Measurements from ENCODE around the gene ACP7.
"Not testable (repeated sequence)": the region's sequence is repeated elsewhere in the genome, so short reads cannot be mapped to it uniquely, and the experiment has no call there.

The ACP7 gene

GRCh38 chr19:39065928-39066327, 18.2 kb upstream of the ACP7 start:
- H3K9ac ChIP-seq (ENCODE audit: low read length): no peak overlapping the region
- no peaks in the 10 kb centered on the region for H4K20me1 ChIP-seq (ENCODE audit: low read depth, low read length)

GRCh38 chr19:39067104-39067503, 17.1 kb upstream of the ACP7 start:
- Histone ChIP-seq H2AFZ (ENCODE audit: low read depth, low read length, severe bottlenecking) (no peak overlapping the region), H3F3A (ENCODE audit: insufficient read depth) (no peaks in the 10 kb centered on the region), H4K20me1 (ENCODE audit: low read depth, low read length) (no peaks in the 10 kb centered on the region), H3K4me2 (ENCODE audit: low read depth, low read length, poor library complexity, severe bottlenecking) (no peak overlapping the region), H3K9ac (ENCODE audit: low read length) (no peak overlapping the region), H3K9me2 (replicated peaks; ENCODE audit: insufficient read depth, low read length) (no peaks in the 10 kb centered on the region), H3K4me3 (ENCODE audit: insufficient read depth, low read length, poor library complexity, severe bottlenecking) (no peak overlapping the region), H3K9me3 (ENCODE audit: insufficient read depth, low read length) (no peaks in the 10 kb centered on the region), H3K36me3 (ENCODE audit: low read length) (no peaks in the 10 kb centered on the region), H3K27me3 (ENCODE audit: low read length) (no peaks in the 10 kb centered on the region), H3K27ac (ENCODE audit: low read depth, low read length) (no peak overlapping the region), H3K79me2 (ENCODE audit: insufficient read depth, low read length) (no peaks in the 10 kb centered on the region)
- TF ChIP-seq CTCF (IDR thresholded peaks at IDR 0.05; ENCODE audit: insufficient read depth, low read length, poor library complexity, severe bottlenecking): no peak

More at GRCh38 chr19:39065928-39066327, 18.2 kb upstream of the ACP7 start:
- H3K9me2 ChIP-seq (replicated peaks; ENCODE audit: insufficient read depth, low read length): no peaks in the 10 kb centered on the region
- H3K79me2 ChIP-seq (ENCODE audit: insufficient read depth, low read length): no peaks in the 10 kb centered on the region
- TF ChIP-seq EZH2phosphoT487 (conservative IDR thresholded peaks at IDR 0.05; ENCODE audit: low read length) (no peak), CTCF (IDR thresholded peaks at IDR 0.05; ENCODE audit: insufficient read depth, low read length, poor library complexity, severe bottlenecking) (no peak)
- H3F3A ChIP-seq (ENCODE audit: insufficient read depth): no peaks in the 10 kb centered on the region
- no peaks in the 10 kb centered on the region for H3K36me3 ChIP-seq (ENCODE audit: low read length)
- no peak overlapping the region for H3K4me3 ChIP-seq (ENCODE audit: insufficient read depth, low read length, poor library complexity, severe bottlenecking)
- H3K4me2 ChIP-seq (ENCODE audit: low read depth, low read length, poor library complexity, severe bottlenecking): no peak overlapping the region
- H3K27me3 ChIP-seq (ENCODE audit: low read length): no peaks in the 10 kb centered on the region
- no peak overlapping the region for H3K27ac ChIP-seq (ENCODE audit: low read depth, low read length)
- no peaks in the 10 kb centered on the region for H3K9me3 ChIP-seq (ENCODE audit: insufficient read depth, low read length)
- no peak overlapping the region for H2AFZ ChIP-seq (ENCODE audit: low read depth, low read length, severe bottlenecking)

GRCh38 chr19:39068259-39068658, 15.9 kb upstream of the ACP7 start:
- H3K9me3 ChIP-seq (ENCODE audit: insufficient read depth, low read length): not testable (repeated sequence)

GRCh38 chr19:39070888-39071287, 13.3 kb upstream of the ACP7 start:
- Histone ChIP-seq H3K9me3 (ENCODE audit: insufficient read depth, low read length) (no peaks in the 10 kb centered on the region), H3K36me3 (ENCODE audit: low read length) (no peaks in the 10 kb centered on the region), H3K27me3 (ENCODE audit: low read length) (no peaks in the 10 kb centered on the region), H3K79me2 (ENCODE audit: insufficient read depth, low read length) (no peaks in the 10 kb centered on the region), H3F3A (ENCODE audit: insufficient read depth) (no peaks in the 10 kb centered on the region), H3K27ac (ENCODE audit: low read depth, low read length) (no peak overlapping the region), H3K4me2 (ENCODE audit: low read depth, low read length, poor library complexity, severe bottlenecking) (no peak overlapping the region), H3K4me3 (ENCODE audit: insufficient read depth, low read length, poor library complexity, severe bottlenecking) (no peak overlapping the region), H2AFZ (ENCODE audit: low read depth, low read length, severe bottlenecking) (no peak overlapping the region), H3K9me2 (replicated peaks; ENCODE audit: insufficient read depth, low read length) (no peaks in the 10 kb centered on the region), H4K20me1 (ENCODE audit: low read depth, low read length) (no peaks in the 10 kb centered on the region), H3K9ac (ENCODE audit: low read length) (no peak overlapping the region)
- TF ChIP-seq EZH2phosphoT487 (conservative IDR thresholded peaks at IDR 0.05; ENCODE audit: low read length) (no peak), CTCF (IDR thresholded peaks at IDR 0.05; ENCODE audit: insufficient read depth, low read length, poor library complexity, severe bottlenecking) (no peak)

More at GRCh38 chr19:39068259-39068658, 15.9 kb upstream of the ACP7 start:
- H3K9me2 ChIP-seq (replicated peaks; ENCODE audit: insufficient read depth, low read length); H3K9ac ChIP-seq (ENCODE audit: low read length); H3F3A ChIP-seq (ENCODE audit: insufficient read depth); H2AFZ ChIP-seq (ENCODE audit: low read depth, low read length, severe bottlenecking); H4K20me1 ChIP-seq (ENCODE audit: low read depth, low read length); H3K36me3 ChIP-seq (ENCODE audit: low read length); H3K27ac ChIP-seq (ENCODE audit: low read depth, low read length); H3K27me3 ChIP-seq (ENCODE audit: low read length); H3K4me2 ChIP-seq (ENCODE audit: low read depth, low read length, poor library complexity, severe bottlenecking); H3K4me3 ChIP-seq (ENCODE audit: insufficient read depth, low read length, poor library complexity, severe bottlenecking); H3K79me2 ChIP-seq (ENCODE audit: insufficient read depth, low read length): not testable (repeated sequence)
